HuH-7 (cell line): Measurements from ENCODE around the gene SLC12A3.

Experiments
- DNase-seq: peaks from one replicate; pipeline ENCODE4 v3.0.0; 2011; ENCODE audit warnings: low spot score

SLC12A3 gene

GRCh38 chr16:56944954-56945839 lies 80.2 kb downstream of the SLC12A3 start:
- DNase-seq = no peak

- DNase-seq = no peak
Observed at GRCh38 chr16:56945847-56946527, 81.0 kb downstream of the SLC12A3 start.

GRCh38 chr16:56946767-56947603 lies 82.0 kb downstream of the SLC12A3 start:
- DNase-seq = no peak

GRCh38 chr16:56947604-56947995 lies 82.6 kb downstream of the SLC12A3 start:
- no peak for DNase-seq

GRCh38 chr16:56948234-56948633 lies 83.2 kb downstream of the SLC12A3 start:
- no peak for DNase-seq

GRCh38 chr16:56950051-56950450 lies 85.0 kb downstream of the SLC12A3 start:
- no peak for DNase-seq

GRCh38 chr16:56950455-56950854 lies 85.4 kb downstream of the SLC12A3 start:
- no peak for DNase-seq

- DNase-seq = peak; percentile 60
Observed at GRCh38 chr16:56950881-56951771, 86.1 kb downstream of the SLC12A3 start.

- no peak for DNase-seq
Observed at GRCh38 chr16:56953006-56953405, 88.0 kb downstream of the SLC12A3 start.

GRCh38 chr16:56956076-56956475 lies 91.1 kb downstream of the SLC12A3 start:
- no peak for DNase-seq

- DNase-seq = no peak
Observed at GRCh38 chr16:56956756-56957155, 91.7 kb downstream of the SLC12A3 start.

- DNase-seq = no peak
Observed at GRCh38 chr16:56960681-56961281, 95.8 kb downstream of the SLC12A3 start.

- no peak for DNase-seq
Observed at GRCh38 chr16:56961386-56961785, 96.4 kb downstream of the SLC12A3 start.

GRCh38 chr16:56961851-56962281 lies 96.9 kb downstream of the SLC12A3 start, which contains the start of gene CETP:
Gene CETP (plus strand): TSS chr16:56961950. CDS start chr16:56961980, 30 bp downstream.
- DNase-seq = no peak

- DNase-seq = peak; percentile 40
Observed at GRCh38 chr16:56964243-56965148, 99.5 kb downstream of the SLC12A3 start.
